Activated CD4-positive, alpha-beta T cell treated with anti-CD3 and anti-CD28 coated beads for 24 hours (primary cell): ENCODE results near the gene PDGFA.

Source experiments
- DNase-seq, 2 donors: peaks; one replicate each; pipeline ENCODE4 v3.0.0-alpha.2; 2020; ENCODE audit warnings: low read depth in 2 of 2

Gene PDGFA

DNA sequence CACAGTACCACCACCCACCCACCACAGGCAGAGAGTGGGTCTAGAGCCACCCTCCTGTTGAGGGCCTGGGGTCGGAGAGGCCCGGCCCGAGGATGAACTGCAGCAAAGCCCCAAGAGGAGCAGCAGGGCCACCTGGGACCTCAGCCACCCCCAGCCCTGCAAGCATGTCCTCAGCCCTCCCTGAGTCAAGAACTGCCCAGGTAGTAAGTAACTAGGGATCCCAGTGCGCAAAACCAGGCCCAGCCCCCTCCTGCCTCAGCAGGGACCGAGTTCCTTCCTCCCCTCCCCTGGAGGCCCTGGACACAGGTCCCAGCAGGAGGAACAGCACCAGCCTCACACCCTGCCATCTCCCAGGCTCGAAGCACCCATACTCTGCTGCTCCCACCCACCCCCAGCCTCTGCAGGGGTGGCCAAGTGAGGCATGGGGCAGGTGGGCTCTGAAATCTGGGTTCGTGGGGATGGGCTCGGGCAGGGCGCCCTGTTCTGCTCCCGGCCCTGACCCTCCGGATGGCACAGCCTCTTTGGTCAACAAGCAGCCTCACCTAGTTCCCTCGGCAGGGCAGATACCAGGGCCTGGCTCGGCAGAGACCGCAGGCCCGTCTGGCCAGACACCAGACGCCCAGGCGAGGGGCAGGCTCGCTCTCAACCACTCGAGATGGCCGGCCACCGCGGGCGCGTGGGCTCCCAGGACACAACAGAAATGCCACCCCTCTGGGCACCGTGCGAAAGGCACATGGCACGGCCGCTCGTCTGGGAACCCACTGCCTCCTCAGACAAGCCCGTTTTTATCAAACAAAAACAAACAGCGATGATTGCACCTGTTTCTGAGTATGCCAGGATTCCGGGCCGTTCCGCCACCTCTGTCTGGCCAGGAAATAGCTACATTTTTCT lies 15.2 kb downstream of the PDGFA start:
- DNase-seq: no peak

DNA sequence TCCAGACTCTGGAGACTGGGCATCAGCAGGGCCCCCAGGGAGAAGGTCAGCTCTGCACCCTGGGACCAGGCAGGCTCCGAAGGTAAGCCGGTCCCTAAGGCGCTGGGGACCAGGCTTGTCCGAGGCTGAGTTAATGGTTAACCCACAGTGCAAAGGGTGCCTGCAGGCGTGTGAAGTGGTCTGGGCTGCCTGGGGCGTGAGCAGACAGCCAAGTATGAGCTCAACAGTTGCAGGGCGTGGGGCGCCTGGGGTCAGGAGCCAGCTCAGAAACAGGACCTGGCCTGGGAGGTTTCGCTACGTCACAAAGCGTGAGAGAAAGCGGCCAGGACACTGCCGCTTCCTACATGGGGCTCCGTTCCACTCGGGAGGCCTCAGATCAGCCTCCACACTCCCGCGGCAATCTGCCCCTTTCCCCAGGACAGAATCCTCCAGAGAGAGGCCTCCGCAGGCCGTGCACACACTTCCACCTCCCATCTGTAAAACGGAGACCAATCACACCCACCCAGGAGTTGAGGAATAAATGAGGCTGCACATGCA lies 16.0 kb downstream of the PDGFA start:
- no peak for DNase-seq

DNA sequence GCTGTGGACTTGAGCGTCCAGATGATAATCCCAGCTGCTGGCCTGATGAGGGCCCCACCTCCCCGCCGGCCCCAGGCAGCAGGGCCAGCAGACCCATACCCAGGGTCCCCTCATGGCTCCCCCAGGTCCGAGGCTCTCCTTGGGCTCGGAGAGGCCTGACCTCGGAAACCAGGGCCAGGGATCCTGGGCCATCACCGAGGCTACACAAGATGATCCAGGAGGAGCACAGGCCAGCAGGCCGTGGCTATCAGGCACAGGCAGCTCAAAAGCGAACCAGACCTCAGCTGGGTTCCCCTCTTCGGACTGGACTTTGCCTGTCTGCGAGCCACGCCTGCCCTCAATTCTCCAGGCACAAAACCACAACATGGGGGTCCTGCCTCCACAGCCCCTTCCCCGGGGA lies 17.4 kb downstream of the PDGFA start:
- DNase-seq: no peak

DNA sequence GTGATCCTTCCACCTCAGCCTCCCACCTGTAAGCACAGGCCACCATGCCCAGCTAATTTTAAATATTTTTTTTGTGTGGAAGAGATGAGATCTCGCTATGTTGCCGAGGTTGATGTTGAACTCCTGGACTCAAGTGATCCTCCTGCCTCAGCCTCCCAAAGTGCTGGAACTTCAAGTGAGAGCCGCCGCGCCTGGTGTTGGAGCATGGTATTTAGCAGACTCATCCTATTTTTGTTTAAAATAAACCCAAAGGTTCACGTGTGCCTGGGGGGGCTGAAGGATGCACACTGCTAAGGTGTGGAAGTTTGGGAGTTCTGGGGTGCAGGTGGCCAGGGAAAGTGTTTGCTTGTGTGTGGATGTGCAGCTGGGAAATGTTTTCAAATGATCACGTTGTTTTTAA lies 18.1 kb downstream of the PDGFA start:
- DNase-seq: no peak

DNA sequence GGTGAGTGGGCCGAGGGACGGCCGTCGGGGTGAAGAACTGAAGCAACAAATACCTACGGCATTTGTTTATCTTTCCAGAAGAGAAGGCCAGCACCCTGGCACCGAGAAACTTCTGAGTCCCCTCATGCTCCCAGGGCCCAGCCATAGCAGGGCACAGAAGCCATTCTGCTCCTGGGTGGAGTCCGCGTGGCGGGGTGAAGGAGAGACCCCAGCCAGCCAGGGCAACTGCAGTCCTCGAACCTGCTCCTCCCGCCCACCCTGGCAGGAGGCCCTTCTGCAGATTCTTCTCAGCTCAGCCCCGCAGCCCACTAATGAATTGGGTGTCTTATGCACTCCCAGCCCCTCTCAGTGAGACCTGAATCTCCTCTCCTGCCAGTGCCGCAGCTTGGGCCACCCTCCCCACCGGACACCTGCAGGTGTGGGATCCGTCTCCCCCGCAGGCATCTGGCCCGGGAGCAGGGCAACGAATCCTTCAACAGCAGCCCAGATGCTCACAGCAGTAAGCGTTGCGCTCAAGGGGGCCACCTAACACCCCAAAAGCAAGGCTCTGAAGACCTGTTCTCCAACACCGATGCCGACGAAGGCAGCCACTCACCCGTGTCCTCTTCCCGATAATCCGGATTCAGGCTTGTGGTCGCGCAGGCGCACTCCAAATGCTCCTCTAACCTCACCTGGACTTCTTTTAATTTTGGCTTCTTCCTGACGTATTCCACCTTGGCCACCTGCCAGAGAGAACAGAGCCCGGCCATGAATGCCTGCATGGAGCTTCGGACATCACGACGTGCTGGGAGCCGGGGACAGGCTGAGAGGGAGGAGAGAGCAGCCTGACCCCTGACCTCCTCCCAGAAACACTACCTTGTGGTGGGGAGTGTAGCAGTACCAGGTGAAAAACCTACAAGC lies 18.9 kb downstream of the PDGFA start:
- DNase-seq: no peak

DNA sequence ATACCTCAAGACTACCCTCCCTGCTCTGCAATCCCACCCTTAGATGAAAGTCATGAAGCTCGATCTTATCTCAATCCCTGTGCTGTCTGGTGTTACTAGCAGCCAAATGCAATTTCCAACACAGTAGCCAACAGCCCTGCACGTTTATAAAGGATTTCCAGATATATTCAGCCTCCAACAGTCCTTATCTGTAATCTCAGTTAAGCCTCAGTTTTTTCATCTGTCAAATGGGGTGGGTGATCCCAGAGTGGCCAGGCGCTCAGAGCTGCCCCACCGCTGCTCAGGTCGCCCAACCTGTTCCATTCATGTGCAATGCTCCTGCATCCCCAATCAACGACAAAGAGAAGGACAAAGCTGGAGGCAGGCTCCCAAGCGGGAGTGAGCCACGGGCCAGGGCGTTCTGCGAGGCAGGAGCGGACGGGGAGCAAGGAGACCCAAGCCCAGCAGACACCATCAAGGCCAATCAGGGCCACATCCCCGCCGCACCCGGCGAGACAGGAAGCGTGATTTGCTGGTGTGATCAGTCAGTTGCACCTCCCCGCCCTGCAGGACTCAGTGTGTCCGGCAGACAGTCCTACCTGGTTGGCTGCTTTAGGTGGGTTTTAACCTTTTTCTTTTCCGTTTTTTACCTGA lies 19.7 kb downstream of the PDGFA start:
- no peak for DNase-seq

DNA sequence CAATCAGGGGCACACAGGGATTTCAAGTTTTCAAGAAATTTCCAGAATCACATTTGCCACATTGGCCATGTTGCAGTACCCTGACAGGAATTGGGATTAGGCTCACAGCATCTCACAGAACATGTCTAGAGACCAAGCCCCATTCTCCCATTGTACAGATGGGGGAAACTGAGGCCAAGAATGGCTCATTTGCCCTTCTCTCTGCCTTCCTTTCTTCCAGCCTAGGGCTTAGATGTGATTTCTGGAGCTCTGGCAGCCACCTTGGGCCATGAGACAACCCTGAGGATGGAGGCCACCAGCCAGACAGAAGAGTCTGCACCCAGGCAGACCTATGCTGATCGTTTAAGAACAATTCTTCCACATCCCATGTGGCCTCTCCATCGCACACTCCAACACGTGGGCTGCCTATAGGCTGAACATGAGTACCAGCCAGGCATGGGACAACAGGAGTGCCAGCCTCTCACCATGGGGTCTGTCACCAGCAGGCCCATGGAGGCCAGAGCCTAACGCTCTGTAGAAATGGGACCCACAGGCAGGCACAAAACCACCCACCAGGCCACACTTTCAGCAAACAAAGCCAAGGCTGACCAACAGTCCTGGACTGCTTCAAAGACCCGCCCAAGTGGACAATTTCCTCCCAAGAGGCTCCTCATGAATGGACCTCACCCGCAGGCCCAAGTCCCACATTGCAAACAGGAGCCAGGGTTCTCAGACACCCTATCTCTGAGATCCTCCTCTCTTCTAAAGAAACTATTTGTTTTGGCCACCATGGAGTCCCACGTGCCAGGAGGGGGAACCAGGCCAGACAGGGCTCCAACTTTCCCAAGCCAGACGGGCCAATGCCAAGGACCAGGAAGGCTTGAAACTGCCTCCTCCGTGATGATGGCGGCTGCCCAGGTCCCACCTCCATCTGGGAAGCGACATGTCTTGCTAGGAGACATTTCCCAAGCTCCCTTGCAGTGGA lies 20.7 kb downstream of the PDGFA start:
- DNase-seq: no peak

DNA sequence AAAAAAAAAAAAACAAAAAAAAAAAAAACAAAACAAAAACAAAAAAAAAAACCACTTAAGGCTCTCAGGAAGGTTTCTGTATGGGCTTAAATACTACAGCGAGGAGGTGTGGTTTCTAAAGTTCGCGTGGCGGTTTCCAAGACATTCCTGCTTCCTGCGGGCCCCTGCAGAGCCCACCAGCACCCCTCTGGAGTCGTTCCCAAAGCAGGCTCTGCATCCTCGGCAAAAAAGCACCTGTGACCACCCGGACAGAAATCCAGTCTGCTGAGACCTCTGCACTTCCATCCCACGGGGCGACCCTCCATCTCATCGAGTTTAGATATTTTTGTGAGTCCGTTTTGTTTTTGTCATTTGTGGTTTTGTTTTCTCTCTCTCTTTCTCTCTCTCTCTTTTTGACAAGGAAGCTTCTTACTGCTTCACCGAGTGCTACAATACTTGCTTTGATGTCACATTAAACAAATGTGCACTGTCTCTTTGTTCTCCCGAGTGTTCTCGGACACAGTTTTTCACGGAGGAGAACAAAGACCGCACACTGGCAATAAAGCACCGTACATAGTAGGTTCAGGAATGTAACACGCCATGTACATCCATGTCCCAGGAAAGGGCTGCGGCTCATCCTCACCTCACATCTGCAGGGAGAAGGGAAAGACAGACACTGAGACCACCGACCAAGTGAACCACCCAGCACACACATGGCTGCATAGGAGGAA lies 21.5 kb downstream of the PDGFA start:
- no peak for DNase-seq

DNA sequence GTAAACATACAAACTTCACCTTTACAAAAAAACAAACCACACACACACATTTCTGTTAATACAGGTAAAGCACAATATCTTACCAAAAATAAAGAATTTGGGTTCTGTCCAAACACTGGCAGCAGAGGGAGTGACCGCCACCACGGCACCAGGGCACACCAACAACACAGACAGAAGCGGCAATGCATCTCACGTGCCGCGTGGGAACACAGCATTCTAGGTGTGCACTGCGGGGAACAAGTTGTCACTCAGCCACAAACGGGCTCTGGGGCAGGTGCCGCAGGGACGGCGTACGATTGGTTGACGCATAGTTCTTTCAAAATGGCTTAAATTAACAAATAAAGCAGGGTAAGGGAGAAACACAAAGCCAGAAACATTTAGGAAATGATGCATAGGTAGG lies 22.3 kb downstream of the PDGFA start:
- no peak for DNase-seq

DNA sequence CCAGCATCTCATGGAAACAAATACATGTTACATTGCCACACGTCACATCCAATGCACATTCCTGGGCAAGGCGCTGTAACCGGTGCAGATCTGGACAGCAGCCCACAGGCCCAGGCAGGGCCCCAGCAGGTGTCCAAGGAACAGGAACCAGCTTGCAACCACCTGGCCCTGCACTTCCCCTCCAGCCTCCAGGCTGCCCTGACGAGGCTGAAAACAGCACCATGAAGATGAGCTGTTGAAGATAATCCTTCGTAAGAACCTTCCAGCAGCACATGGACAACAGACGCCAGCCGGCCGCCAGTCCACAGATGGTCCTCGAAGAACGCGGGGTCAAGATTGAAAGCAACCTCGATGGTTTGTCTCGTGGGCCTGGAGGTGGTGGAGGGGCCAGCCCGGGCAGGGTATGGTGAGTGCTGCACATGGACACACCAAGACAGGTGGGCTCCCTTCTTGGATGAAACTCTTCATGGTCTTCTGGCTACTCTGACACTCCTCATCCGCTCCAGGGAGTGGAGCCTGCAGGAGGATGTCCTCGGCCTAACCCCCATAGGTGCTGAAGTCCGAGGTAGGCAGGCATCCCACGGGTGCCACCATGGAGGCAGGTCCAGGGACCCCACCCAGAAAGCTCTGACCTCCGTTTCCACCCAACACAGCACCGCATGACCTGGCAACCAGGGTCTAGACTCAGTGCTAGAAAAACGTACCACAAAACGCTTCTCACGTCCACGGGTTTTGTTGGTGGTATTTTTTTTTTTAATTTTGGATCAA lies 22.9 kb downstream of the PDGFA start:
- no peak for DNase-seq

DNA sequence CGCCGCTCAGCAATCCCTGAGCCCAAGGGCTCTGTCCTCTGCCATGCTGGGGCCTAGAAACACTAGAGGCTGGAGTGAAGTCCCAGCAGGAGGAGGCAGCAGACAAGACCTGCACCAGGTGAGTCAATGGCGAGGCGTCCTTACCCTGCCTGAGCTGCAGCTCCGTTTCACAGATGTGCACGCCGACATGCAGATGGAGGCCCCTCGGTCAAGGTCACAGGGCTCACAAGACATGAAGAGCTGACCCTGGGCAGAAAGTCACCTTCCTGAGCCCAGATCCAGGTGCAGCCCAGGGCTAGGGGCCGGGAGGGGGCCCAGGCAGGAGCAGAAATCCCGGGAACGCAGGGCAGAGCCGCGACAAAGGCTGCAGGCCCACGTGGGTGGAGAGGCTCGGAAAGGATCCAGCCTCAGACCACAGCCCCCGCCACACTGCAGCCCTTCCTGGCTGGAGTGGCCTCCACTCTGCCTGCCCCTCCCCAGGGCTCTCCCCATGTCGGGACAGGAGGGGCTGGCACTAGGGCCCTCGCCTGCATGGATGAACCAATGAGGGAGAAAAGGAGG lies 23.8 kb downstream of the PDGFA start:
- DNase-seq: no peak

DNA sequence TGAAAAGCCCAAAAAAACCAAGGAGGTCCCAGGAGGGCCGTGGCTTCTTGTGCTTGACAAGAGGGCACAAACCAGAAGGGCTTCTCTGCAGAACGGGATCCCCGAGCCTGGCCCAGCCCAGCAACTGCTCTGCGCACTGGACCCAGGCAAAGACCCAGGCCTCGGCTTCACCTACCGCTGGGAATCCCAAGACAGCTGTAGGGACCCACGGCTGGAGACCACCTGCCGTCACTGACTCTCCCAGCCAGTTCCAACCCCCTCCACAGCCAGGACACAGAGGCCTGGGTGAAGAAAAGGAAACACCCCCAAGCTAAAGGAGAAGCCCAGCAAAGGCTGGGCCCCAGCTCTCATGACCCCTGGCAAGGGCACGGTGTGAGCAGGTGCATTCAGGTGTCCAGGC lies 24.3 kb downstream of the PDGFA start:
- no peak for DNase-seq

DNA sequence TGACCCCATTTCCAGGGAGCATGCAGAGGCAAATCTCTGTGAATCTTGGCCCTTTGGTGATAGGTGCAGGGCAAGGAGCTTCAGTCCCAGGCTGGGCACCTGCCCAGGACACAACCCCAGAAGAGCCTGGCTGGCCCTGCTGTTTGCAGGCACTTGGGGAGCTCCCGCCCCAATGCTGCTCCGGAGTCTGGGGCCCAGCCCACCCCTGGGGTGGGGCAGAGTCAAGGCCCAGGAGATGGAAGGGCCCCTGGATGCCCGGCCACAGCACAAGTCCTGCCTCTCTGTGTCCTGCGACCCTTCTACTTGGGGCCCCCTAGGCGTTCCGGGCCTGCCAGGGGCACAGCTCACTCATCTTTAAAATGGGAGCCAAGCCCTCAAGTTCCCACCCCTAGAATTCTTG lies 24.7 kb downstream of the PDGFA start:
- DNase-seq: no peak

DNA sequence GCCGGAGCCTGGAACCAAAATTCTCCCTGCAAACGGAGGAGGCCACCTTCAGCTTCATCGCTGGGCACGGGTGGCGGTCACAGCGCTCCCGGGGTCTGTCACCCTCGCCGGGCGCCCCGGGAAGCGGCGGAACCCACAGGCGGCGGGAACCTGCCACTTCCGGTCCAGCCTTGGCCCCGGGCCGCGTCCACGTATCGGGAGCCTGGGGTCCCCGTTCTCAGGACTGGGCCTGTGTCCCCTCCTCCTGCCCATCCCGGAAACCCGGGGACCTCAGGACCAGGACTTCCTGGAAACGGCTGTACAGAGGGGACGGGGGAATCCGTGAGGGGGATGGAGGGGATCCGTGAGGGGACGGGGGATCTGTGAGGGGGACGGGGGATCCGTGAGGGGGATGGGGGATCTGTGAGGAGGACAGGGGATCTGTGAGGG lies 25.4 kb downstream of the PDGFA start:
- no peak for DNase-seq

DNA sequence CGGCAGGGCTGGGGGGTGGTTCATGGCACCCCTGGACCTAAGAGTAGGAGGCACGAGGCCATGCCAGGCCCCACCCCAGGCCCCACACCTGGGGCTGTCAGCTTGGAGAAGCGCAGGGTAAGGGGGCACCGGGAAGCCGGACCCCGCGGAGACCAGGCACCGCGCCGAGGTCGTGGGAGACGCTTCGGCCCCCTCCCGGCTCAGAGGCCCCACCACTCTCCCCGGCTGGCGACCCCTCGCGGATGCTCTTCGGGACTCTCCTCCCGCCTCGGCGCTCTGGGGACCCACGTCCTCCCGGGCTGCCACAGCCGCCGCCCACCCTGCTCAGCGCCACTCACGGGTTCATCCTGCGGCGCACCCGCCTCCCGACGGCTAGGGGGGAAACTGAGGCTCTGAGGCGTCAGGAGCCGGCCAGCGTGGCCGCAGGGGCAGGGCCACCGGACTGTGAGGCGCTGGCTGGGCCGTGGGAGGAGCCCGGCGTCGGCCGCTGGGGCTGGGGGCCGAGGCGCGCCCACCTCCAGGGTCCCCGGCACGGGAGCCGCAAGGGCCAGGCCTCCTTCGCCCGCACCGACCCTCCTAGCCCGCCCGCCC lies 25.9 kb downstream of the PDGFA start:
- DNase-seq: no peak

DNA sequence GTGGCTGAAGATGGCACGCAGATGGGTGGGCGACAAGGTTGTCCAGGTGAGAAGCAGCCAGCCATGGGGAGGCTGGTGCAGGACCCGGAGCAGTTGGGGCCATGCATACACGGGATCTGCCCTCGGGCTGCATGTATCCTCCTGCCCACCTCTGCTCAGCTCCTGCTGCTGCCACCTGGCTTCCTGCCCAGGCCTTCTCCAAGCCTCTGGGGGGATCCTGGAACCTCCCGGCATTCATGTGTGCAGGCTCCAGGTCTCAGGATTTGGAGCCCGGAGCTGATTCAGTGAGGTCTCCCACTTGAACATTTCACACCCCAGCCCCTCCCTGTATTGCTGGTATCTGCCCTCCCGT lies 27.0 kb downstream of the PDGFA start:
- no peak for DNase-seq

DNA sequence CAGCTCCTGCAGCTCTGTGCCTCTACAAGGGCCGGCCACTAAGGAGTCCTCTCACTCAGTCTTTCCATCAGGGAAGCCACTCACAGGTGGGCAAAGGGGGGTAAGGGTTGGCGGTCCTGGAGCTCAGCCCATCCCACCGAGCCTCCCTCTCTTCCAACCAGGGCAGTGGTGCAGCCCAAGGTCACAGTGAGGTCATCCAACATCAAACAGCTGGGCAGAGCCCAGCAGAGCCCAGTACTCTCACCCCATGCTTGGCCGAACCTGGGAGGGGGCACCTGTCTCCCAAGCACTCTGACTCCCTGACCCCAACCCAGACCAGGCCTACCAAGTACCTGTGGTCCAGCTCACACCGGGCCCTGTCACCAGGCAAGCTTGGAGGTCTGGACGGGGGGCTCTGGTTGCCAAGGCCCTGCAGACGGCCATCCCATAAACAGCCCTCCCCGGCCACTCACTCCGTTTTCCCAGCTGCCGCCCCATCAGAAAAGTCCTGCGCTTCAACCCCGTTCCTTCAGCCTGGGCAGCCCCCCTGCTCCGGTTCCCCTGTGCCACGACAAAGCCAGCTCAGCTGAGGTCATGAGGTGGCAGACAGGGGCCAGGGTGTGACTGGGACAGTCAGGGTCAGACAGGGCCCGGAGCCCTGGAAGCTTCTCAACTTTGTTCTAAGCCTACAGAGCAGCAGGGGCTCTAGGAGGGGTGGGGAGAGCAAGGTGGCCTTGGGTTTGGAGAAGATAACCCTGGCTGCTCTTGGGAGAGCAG lies 27.5 kb downstream of the PDGFA start:
- no peak for DNase-seq

DNA sequence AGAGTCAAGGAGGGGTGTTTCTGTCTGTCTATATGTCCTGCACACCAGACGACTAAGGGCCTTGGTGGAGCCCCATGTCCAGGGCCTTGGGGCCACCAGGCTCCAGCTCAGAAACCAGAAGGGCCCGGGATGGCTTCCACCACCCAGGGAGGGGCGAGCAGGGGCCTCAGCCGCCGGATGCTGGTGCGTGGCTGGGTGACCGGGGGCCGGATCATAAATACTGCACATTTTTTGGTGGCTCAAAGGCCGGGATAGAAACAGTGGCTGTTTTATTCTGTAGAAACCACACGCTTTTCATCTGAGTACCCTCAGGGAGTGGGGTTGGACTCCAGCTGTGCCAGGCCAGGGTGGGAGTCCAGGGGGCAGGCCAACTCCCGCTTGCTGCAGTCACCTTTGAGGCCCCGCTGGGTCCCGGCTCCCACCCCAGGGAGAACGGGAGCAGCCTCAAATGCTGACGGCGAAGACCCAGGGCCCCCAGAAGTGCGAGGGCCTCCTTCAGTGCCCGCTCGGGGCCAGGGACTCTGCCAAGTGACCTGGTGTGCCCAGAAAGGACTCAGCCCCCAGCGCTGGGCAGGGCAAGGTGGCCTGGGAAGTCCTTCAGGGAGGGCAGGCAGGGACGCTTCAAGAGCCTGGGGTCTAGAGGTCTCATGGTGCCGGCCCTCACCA lies 28.2 kb downstream of the PDGFA start:
- no peak for DNase-seq
